Measurements from ENCODE around the gene DNM3. TPM values are rescaled to one million over a fixed set of nuclear protein-coding genes. Genes with fewer than 3 reads are reported as not detected.
"Not testable (repeated sequence)": the region's sequence is repeated elsewhere in the genome, so short reads cannot be mapped to it uniquely, and the experiment has no call there.

The DNM3 gene
- total RNA-seq, 4 donors from 2014 or later, result 2.7 to 3.3 TPM; not detected in 2

DNA sequence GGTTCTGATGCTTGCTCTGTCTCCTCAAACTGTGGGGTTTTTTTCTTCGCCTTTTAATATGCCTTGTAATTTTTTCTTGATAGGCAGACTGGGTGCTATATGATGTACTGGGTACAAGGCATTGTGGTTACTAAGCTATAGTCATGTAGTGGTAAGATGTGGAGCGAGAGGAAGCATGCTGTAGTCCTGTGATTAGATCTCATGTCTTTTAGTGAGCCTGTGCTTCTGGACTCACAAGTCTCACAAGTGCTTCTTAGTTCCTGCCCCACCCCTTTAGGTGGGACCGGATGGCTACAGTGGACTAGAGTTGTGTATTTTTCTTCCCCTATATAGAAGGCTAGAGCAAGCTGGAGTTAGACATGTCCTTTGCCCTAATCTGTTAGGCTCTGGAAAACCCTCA, 178.7 kb downstream of the DNM3 start:
- no peaks in the 10 kb centered on the region for H3K36me3 ChIP-seq
- intact Hi-C loops (cut with DNase I; ENCODE audit: low total_unique reads) (no loop called here), in situ Hi-C loops (cut with MboI; ENCODE audit: low pct_ligation_motif_present in 1 of 4, low pct_unique_long_range_greater_than_20kb in 1 of 4, low sequenced_read_pairs in 3 of 4) (loop anchor here in 3 of 4 donors (25.0 kb wide), 3 partner anchors 392 to 692 kb away; partner anchors contain the start of genes C1orf105 (in 2 of the 3) and PIGC (in 1 of the 3))

DNA sequence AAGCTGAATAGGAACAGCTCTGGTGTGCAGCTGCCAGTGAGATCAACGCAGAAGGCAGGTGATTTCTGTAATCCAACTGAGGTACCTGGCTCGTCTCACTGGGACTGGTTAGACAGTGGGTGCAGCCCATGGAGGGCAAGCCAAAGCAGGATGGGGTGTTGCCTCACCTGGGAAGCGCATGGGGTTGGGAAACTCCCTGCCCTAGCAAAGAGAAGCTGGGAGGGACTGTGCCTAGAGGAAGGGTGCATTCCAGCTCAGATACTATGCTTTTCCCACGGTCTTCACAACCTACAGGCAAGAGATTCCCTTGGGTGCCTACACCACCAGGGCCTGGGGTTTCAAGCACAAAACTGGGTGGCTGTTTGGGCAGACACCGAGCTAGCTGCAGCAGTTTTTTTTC, 183.2 kb downstream of the DNM3 start:
- TF ChIP-seq, protein P1, sequence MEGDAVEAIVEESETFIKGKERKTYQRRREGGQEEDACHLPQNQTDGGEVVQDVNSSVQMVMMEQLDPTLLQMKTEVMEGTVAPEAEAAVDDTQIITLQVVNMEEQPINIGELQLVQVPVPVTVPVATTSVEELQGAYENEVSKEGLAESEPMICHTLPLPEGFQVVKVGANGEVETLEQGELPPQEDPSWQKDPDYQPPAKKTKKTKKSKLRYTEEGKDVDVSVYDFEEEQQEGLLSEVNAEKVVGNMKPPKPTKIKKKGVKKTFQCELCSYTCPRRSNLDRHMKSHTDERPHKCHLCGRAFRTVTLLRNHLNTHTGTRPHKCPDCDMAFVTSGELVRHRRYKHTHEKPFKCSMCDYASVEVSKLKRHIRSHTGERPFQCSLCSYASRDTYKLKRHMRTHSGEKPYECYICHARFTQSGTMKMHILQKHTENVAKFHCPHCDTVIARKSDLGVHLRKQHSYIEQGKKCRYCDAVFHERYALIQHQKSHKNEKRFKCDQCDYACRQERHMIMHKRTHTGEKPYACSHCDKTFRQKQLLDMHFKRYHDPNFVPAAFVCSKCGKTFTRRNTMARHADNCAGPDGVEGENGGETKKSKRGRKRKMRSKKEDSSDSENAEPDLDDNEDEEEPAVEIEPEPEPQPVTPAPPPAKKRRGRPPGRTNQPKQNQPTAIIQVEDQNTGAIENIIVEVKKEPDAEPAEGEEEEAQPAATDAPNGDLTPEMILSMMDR (IDR thresholded peaks at IDR 0.05), result no peak
- TF ChIP-seq POLR2AphosphoS5 (IDR thresholded peaks at IDR 0.05) (no peak), POLR2A (IDR thresholded peaks at IDR 0.05) (no peak), EP300 (IDR thresholded peaks at IDR 0.05; ENCODE audit: low read depth) (no peak)
- Histone ChIP-seq H3K4me3 (no peak overlapping the region), H3K9me3 (no peaks in the 10 kb centered on the region), H3K27me3 (no peaks in the 10 kb centered on the region), H3K36me3 (no peaks in the 10 kb centered on the region), H3K4me1 (no peaks in the 10 kb centered on the region), H3K27ac (no peak overlapping the region)
- WGBS, 2 donors (ENCODE audit: low coverage in 1 of 2), result 77 to 82% methylated on average over 4 to 5 of the region's 5 CpGs
- intact Hi-C loops (cut with DNase I; ENCODE audit: low total_unique reads) (no loop called here), in situ Hi-C loops (cut with MboI; ENCODE audit: low pct_ligation_motif_present in 1 of 4, low pct_unique_long_range_greater_than_20kb in 1 of 4, low sequenced_read_pairs in 3 of 4) (loop anchor here in 3 of 4 donors (25.0 kb wide), 3 partner anchors 388 to 688 kb away; partner anchors contain the start of genes C1orf105 (in 2 of the 3) and PIGC (in 1 of the 3))
- DNase-seq, result no peak

More for the DNA sequence above, 178.7 kb downstream of the DNM3 start:
- no peak for DNase-seq
- Histone ChIP-seq H3K4me1 (no peaks in the 10 kb centered on the region), H3K9me3 (no peaks in the 10 kb centered on the region), H3K4me3 (no peak overlapping the region), H3K27me3 (no peaks in the 10 kb centered on the region), H3K27ac (no peak overlapping the region)
- 84 to 90% methylated on average over 2 to 3 of the region's 3 CpGs for WGBS, 2 donors (ENCODE audit: low coverage in 1 of 2)
- TF ChIP-seq POLR2A (IDR thresholded peaks at IDR 0.05) (no peak), POLR2AphosphoS5 (IDR thresholded peaks at IDR 0.05) (no peak)

DNA sequence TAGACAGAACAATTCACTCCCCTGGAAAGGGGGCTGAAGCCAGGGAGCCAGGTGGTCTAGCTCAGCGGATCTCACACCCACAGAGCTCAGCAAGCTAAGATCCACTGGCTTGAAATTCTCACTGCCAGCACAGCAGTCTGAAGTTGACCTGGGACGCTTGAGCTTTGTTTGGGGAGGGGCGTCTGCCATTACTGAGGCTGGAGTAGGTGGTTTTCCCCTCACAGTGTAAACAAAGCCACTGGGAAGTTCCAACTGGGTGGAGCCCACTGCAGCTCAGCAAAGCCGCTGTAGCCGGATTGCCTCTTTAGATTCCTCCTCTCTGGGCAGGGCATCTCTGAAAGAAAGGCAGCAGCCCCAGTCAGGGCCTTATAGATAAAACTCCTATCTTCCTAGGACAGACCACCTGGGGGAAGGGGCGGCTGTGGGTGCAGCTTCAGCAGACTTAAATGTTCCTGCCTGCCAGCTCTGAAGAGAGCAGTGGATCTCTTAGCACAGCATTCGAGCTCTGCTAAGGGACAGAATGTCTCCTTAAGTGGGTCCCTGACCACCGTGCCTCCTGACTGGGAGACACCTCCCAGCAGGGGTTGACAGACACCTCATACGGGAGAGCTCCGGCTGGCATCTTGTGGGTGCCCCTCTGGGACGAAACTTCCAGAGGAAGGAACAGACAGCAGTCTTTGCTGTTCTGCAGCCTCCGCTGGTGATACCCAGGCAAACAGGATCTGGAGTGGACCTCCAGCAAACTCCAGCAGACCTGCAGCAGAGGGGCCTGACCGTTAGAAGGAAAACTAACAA, 183.8 kb downstream of the DNM3 start:
- WGBS, 2 donors (ENCODE audit: low coverage in 1 of 2), result 72 to 77% methylated on average over 2 to 11 of the region's 13 CpGs

DNA sequence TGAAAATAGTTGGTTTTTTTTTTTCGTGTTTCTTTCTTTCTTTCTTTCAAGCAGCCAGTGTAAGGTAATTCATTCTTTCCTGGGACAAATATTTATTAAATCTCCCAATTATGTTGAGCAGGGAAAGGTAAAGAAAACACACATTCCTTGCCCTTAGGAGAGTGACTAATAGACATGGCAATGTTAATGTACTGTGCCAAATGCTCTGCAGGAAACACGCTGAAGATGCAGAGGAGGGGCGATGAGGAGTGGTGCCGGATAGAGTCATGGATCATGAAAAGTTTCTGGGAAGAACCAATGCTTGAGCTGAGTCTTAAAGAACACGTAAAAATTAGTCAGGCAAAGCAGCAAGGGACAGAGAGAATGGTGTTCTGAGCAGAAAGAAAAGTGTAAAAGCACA, 199.2 kb downstream of the DNM3 start:
- Histone ChIP-seq H3K27ac (no peak overlapping the region), H3K4me3 (no peak overlapping the region), H3K9me3 (no peaks in the 10 kb centered on the region), H3K4me1 (no peaks in the 10 kb centered on the region), H3K27me3 (no peaks in the 10 kb centered on the region), H3K36me3 (no peaks in the 10 kb centered on the region)
- no peak for TF ChIP-seq POLR2A (IDR thresholded peaks at IDR 0.05)
- TF ChIP-seq EP300 (IDR thresholded peaks at IDR 0.05; ENCODE audit: low read depth), result no peak
- TF ChIP-seq, protein P1 (IDR thresholded peaks at IDR 0.05), result no peak
- TF ChIP-seq POLR2AphosphoS5 (IDR thresholded peaks at IDR 0.05), result no peak
- in situ Hi-C loops (cut with MboI; ENCODE audit: low pct_ligation_motif_present in 1 of 4, low pct_unique_long_range_greater_than_20kb in 1 of 4, low sequenced_read_pairs in 3 of 4), result no loop called here
- intact Hi-C loops (cut with DNase I; ENCODE audit: low total_unique reads), result no loop called here
- no peak for DNase-seq
- 88% methylated on average over 5 of the region's 5 CpGs for whole genome bisulfite sequencing, 2 donors (ENCODE audit: low coverage in 1 of 2)

More for the DNA sequence above, 183.8 kb downstream of the DNM3 start:
- H3K9me3 ChIP-seq; intact Hi-C loops (cut with DNase I; ENCODE audit: low total_unique reads); H3K36me3 ChIP-seq; H3K27me3 ChIP-seq; DNase-seq; H3K4me1 ChIP-seq; H3K27ac ChIP-seq; H3K4me3 ChIP-seq: not testable (repeated sequence)
- in situ Hi-C loops (cut with MboI; ENCODE audit: low pct_ligation_motif_present in 1 of 4, low pct_unique_long_range_greater_than_20kb in 1 of 4, low sequenced_read_pairs in 3 of 4), result loop anchor here in 3 of 4 donors (25.0 kb wide), 3 partner anchors 387 to 687 kb away; partner anchors contain the start of genes C1orf105 (in 2 of the 3) and PIGC (in 1 of the 3)

DNA sequence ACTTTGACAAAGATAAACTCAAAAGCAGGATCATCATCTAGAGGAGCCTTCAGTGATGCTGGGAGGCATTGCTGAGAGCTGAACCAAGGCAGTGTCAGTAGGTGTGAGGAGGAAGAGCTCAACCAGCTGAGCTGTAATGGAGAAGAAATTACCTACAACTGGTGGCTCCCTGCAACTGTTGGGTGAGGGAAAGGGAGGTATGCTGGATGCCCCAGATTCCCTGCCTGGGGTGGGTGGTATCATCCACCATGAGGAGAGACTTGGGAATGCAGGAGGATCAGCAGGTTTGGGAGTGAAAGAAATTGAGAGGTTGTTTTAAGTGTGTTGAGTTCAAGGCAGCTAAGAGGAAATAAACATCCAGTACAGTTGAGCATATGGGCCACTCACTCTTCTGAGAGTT, 199.8 kb downstream of the DNM3 start:
- no peaks in the 10 kb centered on the region for H3K27me3 ChIP-seq
- H3K36me3 ChIP-seq, result no peaks in the 10 kb centered on the region
- no peak for DNase-seq
- H3K27ac ChIP-seq, result no peak overlapping the region
- in situ Hi-C loops (cut with MboI; ENCODE audit: low pct_ligation_motif_present in 1 of 4, low pct_unique_long_range_greater_than_20kb in 1 of 4, low sequenced_read_pairs in 3 of 4), result no loop called here
- TF ChIP-seq, protein P1 (IDR thresholded peaks at IDR 0.05), result no peak
- no peak for TF ChIP-seq EP300 (IDR thresholded peaks at IDR 0.05; ENCODE audit: low read depth)
- TF ChIP-seq POLR2AphosphoS5 (IDR thresholded peaks at IDR 0.05), result no peak
- TF ChIP-seq POLR2A (IDR thresholded peaks at IDR 0.05), result no peak
- no peak overlapping the region for H3K4me3 ChIP-seq
- intact Hi-C loops (cut with DNase I; ENCODE audit: low total_unique reads), result no loop called here
- H3K4me1 ChIP-seq, result no peaks in the 10 kb centered on the region
- no peaks in the 10 kb centered on the region for H3K9me3 ChIP-seq
